ENCODE data around the gene PLSCR4.
"Not testable (repeated sequence)": the region's sequence is repeated elsewhere in the genome, so short reads cannot be mapped to it uniquely, and the experiment has no call there.

PLSCR4 gene

GRCh38 chr3:146262371-146263110 lies 11.6 kb upstream of the PLSCR4 start:
- TF ChIP-seq CTCF (conservative IDR thresholded peaks at IDR 0.05; ENCODE audit: low read depth, low read length): no peak
- H3K4me3 ChIP-seq (ENCODE audit: low read length): no peak overlapping the region
- DNase-seq (ENCODE audit: low read depth): no peak

GRCh38 chr3:146259880-146260589 lies 9.1 kb upstream of the PLSCR4 start:
- TF ChIP-seq CTCF (conservative IDR thresholded peaks at IDR 0.05; ENCODE audit: low read depth, low read length): no peak
- H3K4me3 ChIP-seq (ENCODE audit: low read length): no peak overlapping the region

GRCh38 chr3:146256851-146257486 lies 6.1 kb upstream of the PLSCR4 start:
- H3K4me3 ChIP-seq (ENCODE audit: low read length): no peak overlapping the region
- peak; percentile 74 for DNase-seq (ENCODE audit: low read depth)
- no peak for TF ChIP-seq CTCF (conservative IDR thresholded peaks at IDR 0.05; ENCODE audit: low read depth, low read length)

More at GRCh38 chr3:146259880-146260589, 9.1 kb upstream of the PLSCR4 start:
- no peak for DNase-seq (ENCODE audit: low read depth)

GRCh38 chr3:146252445-146252844 lies 1.5 kb upstream of the PLSCR4 start:
- not testable (repeated sequence) for H3K4me3 ChIP-seq (ENCODE audit: low read length); DNase-seq (ENCODE audit: low read depth)

- peak overlapping the region; percentile 78 for H3K4me3 ChIP-seq (ENCODE audit: low read length)
- DNase-seq (ENCODE audit: low read depth): no peak
Measured at GRCh38 chr3:146249921-146250320, 984 bp downstream of the PLSCR4 start.

GRCh38 chr3:146247911-146248310 lies 3.0 kb downstream of the PLSCR4 start:
- no peak for DNase-seq (ENCODE audit: low read depth)
- TF ChIP-seq CTCF (conservative IDR thresholded peaks at IDR 0.05; ENCODE audit: low read depth, low read length): no peak
- no peak overlapping the region for H3K4me3 ChIP-seq (ENCODE audit: low read length)

More at GRCh38 chr3:146249921-146250320, 984 bp downstream of the PLSCR4 start:
- no peak for TF ChIP-seq CTCF (conservative IDR thresholded peaks at IDR 0.05; ENCODE audit: low read depth, low read length)

GRCh38 chr3:146246526-146246925 lies 4.4 kb downstream of the PLSCR4 start:
- no peak overlapping the region for H3K4me3 ChIP-seq (ENCODE audit: low read length)
- no peak for TF ChIP-seq CTCF (conservative IDR thresholded peaks at IDR 0.05; ENCODE audit: low read depth, low read length)
- DNase-seq (ENCODE audit: low read depth): no peak
